Astrocyte of the spinal cord (primary cell): ENCODE measurements around the gene FRRS1.

ENCODE experiments used
- DNase-seq: peaks from one replicate; pipeline ENCODE4 v3.0.0; 2011; ENCODE audit warnings: low read depth, low spot score
- H3K4me3 ChIP-seq: 2 replicates; pipeline ENCODE4 v1.5.1; 2011; ENCODE audit warnings: low read depth, mild to moderate bottlenecking, low read length, moderate library complexity
- CTCF ChIP-seq: IDR thresholded peaks from 2 replicates; pipeline ENCODE4 v1.5.1; 2012; ENCODE audit warnings: low read depth, mild to moderate bottlenecking, low read length, inconsistent platforms
- in situ Hi-C: cut with HindIII; loops from 2 replicates; pipeline ENCODE4 v1.10.0; 2017; ENCODE audit warnings: low sequenced_read_pairs

Gene FRRS1

DNA sequence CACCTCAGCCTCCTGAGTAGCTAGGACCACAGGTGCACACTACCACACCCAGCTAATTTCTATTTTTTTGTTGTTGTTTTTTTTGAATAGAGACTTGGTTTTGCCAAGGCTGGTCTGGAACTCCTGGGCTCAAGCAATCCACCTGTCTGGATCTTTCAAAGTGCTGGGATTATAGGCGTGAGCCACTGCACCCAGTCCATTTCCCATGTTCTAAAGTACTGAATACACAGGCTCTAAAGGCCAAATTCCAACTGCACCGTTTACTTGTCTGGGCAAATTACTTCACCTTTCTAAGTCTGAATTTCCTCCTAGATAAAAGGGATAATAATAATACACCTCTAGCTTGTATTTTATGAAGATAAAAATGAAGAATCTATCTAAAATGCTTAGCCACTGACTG lies 39.6 kb downstream of the FRRS1 start:
- H3K4me3 ChIP-seq = no peak overlapping the region
- DNase-seq = no peak
- no peak for TF ChIP-seq CTCF
- in situ Hi-C loops = no loop called here

DNA sequence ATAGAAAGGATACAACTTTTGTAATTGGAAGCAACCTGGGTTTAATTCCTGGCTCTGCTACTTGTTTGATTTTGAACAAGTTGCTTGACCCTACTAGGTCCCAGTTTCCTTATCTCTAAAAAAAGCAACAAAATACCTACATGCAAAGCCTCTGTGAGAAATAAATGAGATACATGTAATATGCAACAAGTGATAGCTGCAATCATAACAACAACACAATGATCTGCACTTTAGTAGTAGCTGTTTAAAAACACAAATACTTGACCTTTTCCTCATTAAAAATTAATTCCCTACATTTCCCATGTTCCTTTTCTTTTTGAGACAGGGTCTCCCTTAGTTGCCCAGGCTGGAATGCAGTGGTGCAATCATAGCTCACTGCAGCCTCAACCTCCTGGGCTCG lies 40.0 kb downstream of the FRRS1 start:
- H3K4me3 ChIP-seq = no peak overlapping the region
- TF ChIP-seq CTCF = no peak
- in situ Hi-C loops = no loop called here
- no peak for DNase-seq

GRCh38 chr1:99725996-99726395 lies 40.4 kb downstream of the FRRS1 start:
- in situ Hi-C loops = no loop called here
- no peak for TF ChIP-seq CTCF

GRCh38 chr1:99723251-99723650 lies 43.2 kb downstream of the FRRS1 start:
- DNase-seq = no peak
- no peak for TF ChIP-seq CTCF
- in situ Hi-C loops = no loop called here
- H3K4me3 ChIP-seq = no peak overlapping the region

More at GRCh38 chr1:99725996-99726395, 40.4 kb downstream of the FRRS1 start:
- DNase-seq = no peak
- no peak overlapping the region for H3K4me3 ChIP-seq

- no peak overlapping the region for H3K4me3 ChIP-seq
- DNase-seq = no peak
- in situ Hi-C loops = no loop called here
- no peak for TF ChIP-seq CTCF
Measured at GRCh38 chr1:99717005-99717404, 49.4 kb downstream of the FRRS1 start.

DNA sequence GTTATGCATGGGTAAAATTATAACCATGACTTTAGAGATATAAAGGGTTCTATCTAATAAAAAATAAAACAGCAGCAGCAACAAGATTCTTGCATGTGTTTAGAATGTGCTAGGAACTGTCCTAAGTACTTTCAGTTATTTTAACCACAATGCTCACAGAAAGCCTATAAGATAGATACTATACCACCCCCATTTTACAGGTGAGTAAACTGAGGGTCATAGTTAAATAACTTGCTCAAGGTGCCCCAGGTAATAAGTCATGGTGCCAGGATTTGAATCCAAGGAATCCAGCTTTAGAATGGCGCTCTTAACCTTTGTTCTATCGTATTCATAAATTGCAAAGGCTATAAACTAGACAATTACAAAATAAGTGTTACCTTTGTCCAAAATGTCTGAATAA lies 53.4 kb downstream of the FRRS1 start:
- TF ChIP-seq CTCF = no peak
- in situ Hi-C loops = no loop called here
- H3K4me3 ChIP-seq = no peak overlapping the region
- no peak for DNase-seq

DNA sequence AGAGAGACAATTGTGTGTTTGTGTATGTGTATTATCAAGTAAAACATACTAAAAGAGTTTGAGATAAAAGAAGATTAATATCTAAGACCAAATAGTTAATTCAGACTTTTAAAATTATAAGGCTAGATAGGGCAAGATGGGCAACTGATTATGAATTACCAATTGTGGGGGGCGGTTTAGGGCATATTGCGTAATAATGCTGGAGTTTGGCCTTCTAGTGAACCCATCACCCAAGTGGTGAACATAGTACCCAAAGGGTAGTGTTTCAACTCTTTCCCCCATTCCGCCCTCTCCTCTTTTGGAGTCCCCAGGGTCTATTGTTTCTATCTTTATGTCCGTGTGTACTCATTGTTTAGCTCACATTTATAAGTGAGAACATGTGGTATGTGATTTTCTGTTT lies 55.4 kb downstream of the FRRS1 start:
- TF ChIP-seq CTCF = no peak
- no peak for DNase-seq
- in situ Hi-C loops = no loop called here
- H3K4me3 ChIP-seq = no peak overlapping the region
